OCI-LY7 (cell line): ENCODE data around the gene CDON.

ENCODE experiments used
- CTCF ChIP-seq: fragments of 200-600 bp; sonication (generic); conservative IDR thresholded peaks from 2 replicates; pipeline ENCODE4 v1.5.1; 2014; ENCODE audit warnings: mild to moderate bottlenecking, antibody characterized with exemption, low read length, moderate library complexity, mixed read lengths
- EZH2phosphoT487 ChIP-seq: fragments of 200-600 bp; sonication (generic); IDR thresholded peaks from 2 replicates; pipeline ENCODE4 v1.6.1; 2018; ENCODE audit warnings: low read depth, borderline replicate concordance, mild to moderate bottlenecking, mixed run types, antibody characterized with exemption, low read length, moderate library complexity, mixed read lengths

- TF ChIP-seq CTCF (no peak), EZH2phosphoT487 (no peak)
Measured at GRCh38 chr11:126029805-126030204, 32.9 kb downstream of the CDON start.
